Nephron (organoid): ENCODE data around the gene PALM3.
"Not testable (repeated sequence)": the region's sequence is repeated elsewhere in the genome, so short reads cannot be mapped to it uniquely, and the experiment has no call there.

ENCODE experiments used
- H3K27ac Mint-ChIP-seq, 3 experiments: 2 replicates each; pipeline ENCODE4 v1.8.0; 2020; ENCODE audit warnings: mixed read lengths in 3 of 3, mild to moderate bottlenecking in 2 of 3, moderate library complexity in 1 of 3
- H3K27me3 Mint-ChIP-seq: 2 replicates; pipeline ENCODE4 v1.8.0; 2021; ENCODE audit warnings: low read depth, mild to moderate bottlenecking, moderate library complexity, mixed read lengths
- H3K36me3 Mint-ChIP-seq: 2 replicates; pipeline ENCODE4 v1.8.0; 2020; ENCODE audit warnings: low read depth, mixed read lengths
- H3K4me1 Mint-ChIP-seq: 2 replicates; pipeline ENCODE4 v1.8.0; 2020; ENCODE audit warnings: mixed read lengths
- H3K4me3 Mint-ChIP-seq, 3 experiments: 2 replicates each; pipeline ENCODE4 v1.8.0; 2020; ENCODE audit warnings: mild to moderate bottlenecking in 3 of 3, mixed read lengths in 3 of 3, moderate library complexity in 2 of 3
- H3K9me3 Mint-ChIP-seq: 2 replicates; pipeline ENCODE4 v1.8.0; 2020; ENCODE audit warnings: mixed read lengths
- TF ChIP-seq, protein P1 (sequence below), 3 experiments: fragments of 200-600 bp; sonication (generic); IDR thresholded peaks; one replicate each; pipeline ENCODE4 v1.5.0; 2021; ENCODE audit warnings: antibody characterized with exemption in 3 of 3; ENCODE audit not compliant: unreplicated experiment in 3 of 3

The PALM3 gene

GRCh38 chr19:14054099-14054498, 7.8 kb downstream of the PALM3 start:
- H3K27me3 Mint-ChIP-seq = peaks cover 33% of the 10 kb centered on the region
- peak overlapping the region in 1 of 3 experiments; percentile 24 for H3K27ac Mint-ChIP-seq
- no peaks in the 10 kb centered on the region for H3K4me1 Mint-ChIP-seq

DNA sequence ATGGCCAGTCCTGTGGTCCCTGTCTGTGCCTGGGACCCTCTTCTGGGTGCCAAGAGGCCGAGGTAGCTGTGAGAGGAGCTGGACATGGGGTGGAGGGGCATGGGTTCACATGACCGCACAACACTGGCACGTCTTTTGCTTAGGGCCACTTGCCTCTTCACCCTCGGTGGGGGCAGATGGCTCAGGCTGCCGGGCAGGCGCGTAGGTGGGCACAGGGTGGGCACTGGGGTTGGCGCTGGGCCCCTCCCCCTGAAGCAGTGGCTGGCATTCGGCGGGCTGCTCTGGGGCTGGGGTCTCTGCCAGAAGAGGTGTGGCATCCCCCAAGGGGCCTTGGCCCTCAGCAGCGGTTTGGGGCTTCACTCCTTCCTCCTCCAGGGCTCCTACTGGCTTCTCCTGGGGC, 8.4 kb downstream of the PALM3 start:
- peaks cover 19% of the 10 kb centered on the region for H3K36me3 Mint-ChIP-seq

More at GRCh38 chr19:14054099-14054498, 7.8 kb downstream of the PALM3 start:
- H3K4me3 Mint-ChIP-seq = peak overlapping the region in 1 of 3 experiments; percentile 25
- peaks cover 19% of the 10 kb centered on the region for H3K36me3 Mint-ChIP-seq
- peaks cover 3% of the 10 kb centered on the region for H3K9me3 Mint-ChIP-seq
- TF ChIP-seq, protein P1, sequence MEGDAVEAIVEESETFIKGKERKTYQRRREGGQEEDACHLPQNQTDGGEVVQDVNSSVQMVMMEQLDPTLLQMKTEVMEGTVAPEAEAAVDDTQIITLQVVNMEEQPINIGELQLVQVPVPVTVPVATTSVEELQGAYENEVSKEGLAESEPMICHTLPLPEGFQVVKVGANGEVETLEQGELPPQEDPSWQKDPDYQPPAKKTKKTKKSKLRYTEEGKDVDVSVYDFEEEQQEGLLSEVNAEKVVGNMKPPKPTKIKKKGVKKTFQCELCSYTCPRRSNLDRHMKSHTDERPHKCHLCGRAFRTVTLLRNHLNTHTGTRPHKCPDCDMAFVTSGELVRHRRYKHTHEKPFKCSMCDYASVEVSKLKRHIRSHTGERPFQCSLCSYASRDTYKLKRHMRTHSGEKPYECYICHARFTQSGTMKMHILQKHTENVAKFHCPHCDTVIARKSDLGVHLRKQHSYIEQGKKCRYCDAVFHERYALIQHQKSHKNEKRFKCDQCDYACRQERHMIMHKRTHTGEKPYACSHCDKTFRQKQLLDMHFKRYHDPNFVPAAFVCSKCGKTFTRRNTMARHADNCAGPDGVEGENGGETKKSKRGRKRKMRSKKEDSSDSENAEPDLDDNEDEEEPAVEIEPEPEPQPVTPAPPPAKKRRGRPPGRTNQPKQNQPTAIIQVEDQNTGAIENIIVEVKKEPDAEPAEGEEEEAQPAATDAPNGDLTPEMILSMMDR (IDR thresholded peaks at IDR 0.05; ENCODE audit: unreplicated experiment in 3 of 3) = no peak

DNA sequence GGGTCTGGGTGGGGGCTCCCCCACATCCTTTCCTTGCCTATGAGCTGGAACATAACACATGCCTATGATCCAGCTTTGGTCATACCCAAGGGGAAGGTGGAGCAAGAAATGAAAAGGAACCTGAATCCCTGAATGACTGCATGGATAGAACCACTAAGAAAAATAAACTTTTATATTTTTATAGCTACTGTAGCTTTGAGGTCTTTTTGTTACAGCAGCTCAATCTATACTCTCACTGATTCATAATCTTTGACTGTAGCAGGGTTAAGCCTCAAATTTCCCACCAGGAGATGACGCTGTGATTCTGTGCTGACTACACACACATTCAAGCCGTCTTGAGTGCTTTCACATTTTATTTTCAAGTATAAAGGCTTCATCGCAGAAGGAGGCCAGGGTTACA, 8.8 kb downstream of the PALM3 start:
- Mint-ChIP-seq H3K9me3 (peaks cover 3% of the 10 kb centered on the region), H3K27ac (no peak overlapping the region)
- TF ChIP-seq, protein P1 (IDR thresholded peaks at IDR 0.05; ENCODE audit: unreplicated experiment in 3 of 3) = no peak

More for the DNA sequence above, 8.4 kb downstream of the PALM3 start:
- H3K27ac Mint-ChIP-seq = no peak overlapping the region
- no peak overlapping the region for H3K4me3 Mint-ChIP-seq
- H3K27me3 Mint-ChIP-seq = peaks cover 27% of the 10 kb centered on the region
- H3K9me3 Mint-ChIP-seq = peaks cover 3% of the 10 kb centered on the region
- no peaks in the 10 kb centered on the region for H3K4me1 Mint-ChIP-seq
- TF ChIP-seq, protein P1 (IDR thresholded peaks at IDR 0.05; ENCODE audit: unreplicated experiment in 3 of 3) = no peak

GRCh38 chr19:14052470-14052869, 9.4 kb downstream of the PALM3 start:
- peaks cover 3% of the 10 kb centered on the region for H3K9me3 Mint-ChIP-seq
- TF ChIP-seq, protein P1 (IDR thresholded peaks at IDR 0.05; ENCODE audit: unreplicated experiment in 3 of 3) = no peak

More for the DNA sequence above, 8.8 kb downstream of the PALM3 start:
- Mint-ChIP-seq H3K36me3 (peaks cover 19% of the 10 kb centered on the region), H3K27me3 (peaks cover 22% of the 10 kb centered on the region), H3K4me3 (no peak overlapping the region), H3K4me1 (no peaks in the 10 kb centered on the region)

GRCh38 chr19:14051980-14052379, 9.9 kb downstream of the PALM3 start:
- Mint-ChIP-seq H3K36me3 (peaks cover 19% of the 10 kb centered on the region), H3K4me3 (no peak overlapping the region), H3K4me1 (no peaks in the 10 kb centered on the region), H3K27me3 (peaks cover 16% of the 10 kb centered on the region), H3K27ac (no peak overlapping the region), H3K9me3 (peaks cover 3% of the 10 kb centered on the region)
- TF ChIP-seq, protein P1 (IDR thresholded peaks at IDR 0.05; ENCODE audit: unreplicated experiment in 3 of 3) = no peak

More at GRCh38 chr19:14052470-14052869, 9.4 kb downstream of the PALM3 start:
- Mint-ChIP-seq H3K4me1 (no peaks in the 10 kb centered on the region), H3K27ac (no peak overlapping the region), H3K4me3 (no peak overlapping the region), H3K27me3 (peaks cover 18% of the 10 kb centered on the region), H3K36me3 (peaks cover 19% of the 10 kb centered on the region)

DNA sequence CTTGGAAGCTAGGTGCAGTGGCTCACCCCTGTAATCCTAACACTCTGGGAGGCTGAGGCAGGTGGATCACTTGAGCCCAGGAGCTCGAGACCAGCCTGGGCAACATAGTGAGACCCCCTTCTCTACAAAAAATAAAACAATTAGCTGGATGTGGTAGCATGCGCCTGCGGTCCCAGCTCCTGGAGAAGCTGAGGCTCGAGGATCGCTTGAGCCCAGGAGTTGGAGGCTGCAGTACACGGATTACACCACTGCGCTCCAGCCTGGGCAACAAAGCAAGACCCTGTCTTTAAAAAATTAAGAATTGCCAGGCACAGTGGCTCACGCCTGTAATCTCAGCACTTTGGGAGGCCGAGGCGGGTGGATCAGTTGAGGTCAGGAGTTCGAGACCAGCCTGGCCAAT, 10.9 kb downstream of the PALM3 start:
- not testable (repeated sequence) for H3K4me1 Mint-ChIP-seq, H3K4me3 Mint-ChIP-seq

More for the DNA sequence above, 10.9 kb downstream of the PALM3 start:
- H3K36me3 Mint-ChIP-seq = peaks cover 19% of the 10 kb centered on the region
- not testable (repeated sequence) for H3K9me3 Mint-ChIP-seq, H3K27ac Mint-ChIP-seq, H3K27me3 Mint-ChIP-seq
